D341Med (cell line): Measurements from ENCODE around the gene AVEN.

ENCODE experiments used
- DNase-seq: peaks from one replicate; pipeline ENCODE4 v3.0.0; 2012; ENCODE audit warnings: low spot score

AVEN gene

DNA sequence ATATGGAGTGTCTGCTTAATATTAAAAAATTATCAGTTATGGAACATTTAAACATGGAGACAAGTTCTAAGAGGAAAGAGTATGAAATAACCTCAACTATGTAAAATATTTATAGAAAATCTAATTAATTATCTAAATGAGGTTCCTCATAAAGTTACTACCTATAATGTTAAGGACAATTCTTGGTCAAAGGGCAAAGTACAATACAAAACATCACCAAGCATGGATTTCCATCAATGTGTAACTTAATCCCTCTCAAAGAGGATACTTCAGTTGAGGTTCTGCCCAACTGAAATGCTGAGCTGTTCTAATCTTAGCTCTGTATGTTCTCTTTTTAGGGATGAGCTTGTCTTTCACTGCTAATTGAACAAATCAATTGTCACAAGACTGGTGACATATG lies 126.7 kb downstream of the AVEN start:
- no peak for DNase-seq

DNA sequence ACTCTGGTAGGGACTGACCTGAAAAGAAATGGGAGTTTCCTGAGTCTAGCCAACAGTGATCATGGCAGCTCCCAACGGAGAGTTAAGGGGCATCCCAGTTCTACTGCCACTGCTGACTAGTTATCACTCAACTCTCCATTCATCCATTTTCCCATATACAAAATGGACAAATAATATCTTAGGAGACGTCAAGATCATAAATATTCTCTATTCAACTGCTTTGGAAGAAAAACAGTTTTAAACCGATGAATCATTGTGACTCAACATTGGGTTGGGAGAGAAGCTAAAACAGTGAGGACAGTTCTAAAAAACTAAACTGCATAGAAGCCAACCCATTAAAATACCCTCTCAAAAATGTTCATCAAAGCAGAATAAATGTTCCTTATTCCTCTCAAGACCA lies 128.3 kb downstream of the AVEN start:
- no peak for DNase-seq

DNA sequence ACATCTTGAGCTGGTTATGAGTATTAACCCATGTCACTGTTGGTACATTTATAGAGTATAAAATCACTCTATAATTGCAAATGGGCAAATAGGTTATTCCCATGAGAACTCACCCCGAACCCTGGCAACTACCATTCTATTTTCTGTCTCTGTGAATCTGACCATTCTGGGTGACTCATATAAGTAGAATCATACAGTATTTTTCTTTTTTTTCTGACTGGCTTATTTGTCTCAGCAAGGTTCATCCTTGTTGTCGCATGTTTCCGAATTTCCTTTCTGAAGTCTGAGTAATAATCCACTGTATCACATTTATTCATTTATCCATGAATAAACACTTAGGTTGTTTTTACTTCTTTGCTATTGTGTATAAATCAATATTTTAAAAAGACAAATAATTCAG lies 130.6 kb downstream of the AVEN start:
- no peak for DNase-seq

- no peak for DNase-seq
Observed at GRCh38 chr15:33907326-33907725, 131.7 kb downstream of the AVEN start.

DNA sequence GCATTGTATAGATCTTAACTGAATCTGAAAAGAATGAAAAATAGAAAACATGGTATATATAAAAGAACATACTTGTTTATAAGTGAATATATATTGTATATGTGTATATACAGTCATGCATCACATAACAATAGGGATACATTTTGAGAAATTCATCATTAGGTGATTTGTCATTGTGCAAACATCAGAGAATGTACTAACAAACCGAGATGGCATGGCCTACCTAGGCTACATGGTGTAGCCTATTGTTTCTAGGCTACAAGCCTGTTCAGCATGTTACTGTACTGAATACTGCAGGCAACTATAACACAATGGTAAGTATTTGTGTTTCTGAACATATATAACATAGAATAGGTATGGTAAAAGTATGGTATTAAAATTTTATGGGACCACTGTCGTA lies 135.3 kb downstream of the AVEN start:
- no peak for DNase-seq

DNA sequence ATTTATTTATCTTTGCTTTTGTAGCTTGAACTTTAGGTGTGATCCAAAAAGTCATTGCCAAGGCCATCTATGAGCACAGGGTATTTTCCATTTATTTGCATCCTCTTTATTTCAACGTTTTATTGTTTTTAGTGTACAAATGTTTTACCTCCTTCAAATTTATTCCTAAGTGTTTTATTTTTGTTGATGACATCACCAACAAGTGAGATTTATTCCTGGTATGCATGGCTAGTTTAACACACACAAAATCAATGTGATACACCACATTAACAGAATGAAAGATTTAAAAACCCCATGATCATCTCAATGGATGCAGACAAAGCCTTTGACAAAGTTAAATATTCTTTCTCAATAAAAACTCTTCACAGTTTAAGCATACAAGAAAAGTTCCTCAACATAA lies 137.0 kb downstream of the AVEN start:
- DNase-seq: no peak

DNA sequence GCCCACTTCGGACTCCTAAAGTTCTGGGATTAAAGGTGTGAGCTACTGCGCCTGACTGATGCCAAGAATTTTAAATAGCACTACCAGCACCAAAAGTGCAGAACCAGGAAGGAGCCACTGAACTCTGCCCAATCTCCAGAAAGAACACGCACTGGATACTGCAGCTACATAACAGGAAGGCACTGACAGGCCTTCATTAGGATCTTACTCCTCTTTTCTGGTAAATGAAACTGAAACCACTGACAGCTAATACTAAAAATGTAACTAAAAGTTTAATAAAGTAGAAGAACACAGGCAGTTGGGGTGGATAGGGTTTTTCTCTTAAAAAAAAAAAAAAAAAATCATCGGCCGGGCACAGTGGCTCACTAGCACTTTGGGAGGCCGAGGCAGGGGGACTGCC lies 144.8 kb downstream of the AVEN start:
- no peak for DNase-seq

DNA sequence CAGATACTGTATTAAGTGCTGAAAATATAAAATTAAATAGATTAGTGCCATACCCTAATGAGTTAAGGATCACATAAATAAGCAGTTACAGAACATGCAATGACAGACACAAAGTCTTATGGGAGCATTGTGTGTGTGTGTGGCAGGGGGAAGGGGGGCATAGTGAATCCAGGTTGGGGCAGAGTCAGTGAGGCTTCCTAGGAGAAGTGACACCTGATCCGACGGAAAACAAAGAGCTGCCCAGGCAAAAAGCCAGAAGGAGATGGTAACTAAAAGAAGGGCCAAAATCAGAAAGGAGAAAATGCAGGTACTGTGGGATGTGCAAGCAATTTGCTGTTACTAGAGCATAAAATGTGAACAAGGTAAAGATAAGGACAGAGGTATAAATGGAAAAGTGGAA lies 150.8 kb downstream of the AVEN start:
- no peak for DNase-seq

GRCh38 chr15:33882921-33883320 lies 156.1 kb downstream of the AVEN start:
- no peak for DNase-seq

GRCh38 chr15:33874156-33874555 lies 164.8 kb downstream of the AVEN start:
- no peak for DNase-seq

DNA sequence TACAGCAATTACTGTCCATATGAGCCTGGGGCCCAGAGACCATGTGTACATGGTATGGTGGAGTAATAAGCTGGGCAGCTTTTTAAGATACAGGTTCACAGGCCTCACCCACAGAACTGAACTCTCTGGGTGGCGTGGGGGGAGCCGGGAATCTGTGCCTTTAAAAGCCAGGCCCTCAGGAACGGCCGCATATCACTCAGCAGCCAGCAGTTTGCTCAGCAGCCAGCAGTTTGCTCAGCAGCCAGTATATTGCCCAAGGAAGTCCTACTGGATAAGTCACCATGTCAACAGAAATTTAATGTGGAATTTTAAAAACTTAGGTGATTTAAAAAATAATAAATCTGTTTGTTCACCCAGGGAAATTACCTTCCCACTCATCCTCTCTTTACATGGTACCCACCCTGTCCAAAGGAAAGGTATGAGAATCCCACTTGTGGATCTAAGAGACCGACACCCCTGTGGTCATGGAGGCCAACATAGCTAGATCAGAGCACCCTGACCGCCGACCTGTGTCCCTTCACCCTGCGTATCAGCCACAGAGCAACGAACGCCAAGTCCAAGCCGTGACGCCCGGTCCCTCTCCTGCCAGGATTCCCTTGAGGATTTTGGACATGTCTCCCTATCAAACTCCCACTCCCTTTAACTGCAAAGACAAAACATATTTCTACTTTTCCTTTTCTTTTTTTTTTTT lies 166.4 kb downstream of the AVEN start:
- no peak for DNase-seq

GRCh38 chr15:33871980-33872379 lies 167.0 kb downstream of the AVEN start:
- no peak for DNase-seq

GRCh38 chr15:33866101-33866737 lies 172.8 kb downstream of the AVEN start:
- DNase-seq: no peak

GRCh38 chr15:33865416-33865815 lies 173.6 kb downstream of the AVEN start:
- no peak for DNase-seq

GRCh38 chr15:33864360-33865075 lies 174.5 kb downstream of the AVEN start:
- no peak for DNase-seq

- no peak for DNase-seq
Observed at GRCh38 chr15:33860754-33861153, 178.2 kb downstream of the AVEN start.

DNA sequence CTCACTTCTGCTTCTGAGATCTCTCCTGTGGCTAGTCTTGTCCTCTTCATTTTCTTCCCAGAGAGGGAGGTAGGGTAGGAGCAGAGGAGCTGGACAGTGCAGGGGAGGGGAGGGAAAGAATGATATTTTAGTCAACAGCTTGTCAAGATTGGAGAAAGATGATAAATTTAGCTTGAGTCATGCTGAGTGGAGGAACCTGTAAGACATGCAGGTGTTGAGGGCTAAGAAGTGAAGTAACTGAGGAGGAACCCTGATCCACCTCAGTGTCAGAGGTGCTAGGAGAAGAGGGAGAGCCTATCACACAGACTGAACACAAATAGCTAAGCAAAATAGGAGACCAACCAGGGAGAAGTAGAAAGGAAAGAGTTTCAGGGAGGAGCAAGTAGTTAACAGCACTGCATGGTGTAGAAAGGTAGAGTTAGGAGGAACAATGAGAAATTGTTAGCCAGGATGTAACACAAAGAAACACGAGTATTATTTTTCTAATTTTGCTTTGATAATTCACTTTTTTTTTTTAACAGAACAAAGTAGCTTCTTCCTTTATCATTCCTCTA lies 178.9 kb downstream of the AVEN start:
- DNase-seq: no peak

DNA sequence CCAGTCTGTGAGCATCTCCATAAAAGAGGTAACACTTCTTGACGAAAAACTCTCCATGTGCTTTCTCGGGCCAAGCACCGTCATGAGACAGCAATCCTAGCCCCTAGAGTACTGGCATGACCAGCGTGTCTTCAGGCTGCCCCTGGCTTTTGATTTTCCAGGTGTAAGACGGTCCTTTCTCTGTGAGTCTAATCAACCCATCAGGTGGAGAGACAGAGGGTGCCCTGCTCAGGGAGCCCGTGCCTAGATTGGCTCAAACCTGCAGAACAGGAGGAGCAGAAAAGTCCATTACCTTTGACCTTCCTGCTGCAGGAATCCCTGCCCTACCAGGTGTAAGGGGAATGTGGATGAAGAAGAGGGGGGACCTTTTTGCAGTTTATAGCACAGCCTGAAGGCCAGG lies 180.2 kb downstream of the AVEN start:
- DNase-seq: no peak

- DNase-seq: no peak
Observed at GRCh38 chr15:33857726-33858125, 181.3 kb downstream of the AVEN start.

DNA sequence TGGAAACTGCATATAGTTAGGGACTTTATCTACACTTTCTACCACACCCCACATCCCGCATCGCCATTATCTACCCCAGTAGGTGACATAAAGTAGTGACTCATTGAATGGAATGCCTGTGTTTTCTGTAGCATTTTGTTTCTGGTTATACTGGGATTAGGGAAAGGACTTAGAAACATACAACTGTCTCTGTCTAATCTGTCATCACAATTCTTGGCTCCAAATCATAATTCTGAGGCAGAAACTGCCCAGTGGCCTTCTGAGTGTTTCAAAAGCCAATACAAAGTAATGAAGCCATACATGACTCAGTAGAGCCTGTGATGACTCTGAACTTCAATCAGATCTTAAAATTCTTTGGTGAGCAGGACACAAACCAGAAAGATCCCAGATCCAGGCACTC lies 186.4 kb downstream of the AVEN start:
- no peak for DNase-seq

DNA sequence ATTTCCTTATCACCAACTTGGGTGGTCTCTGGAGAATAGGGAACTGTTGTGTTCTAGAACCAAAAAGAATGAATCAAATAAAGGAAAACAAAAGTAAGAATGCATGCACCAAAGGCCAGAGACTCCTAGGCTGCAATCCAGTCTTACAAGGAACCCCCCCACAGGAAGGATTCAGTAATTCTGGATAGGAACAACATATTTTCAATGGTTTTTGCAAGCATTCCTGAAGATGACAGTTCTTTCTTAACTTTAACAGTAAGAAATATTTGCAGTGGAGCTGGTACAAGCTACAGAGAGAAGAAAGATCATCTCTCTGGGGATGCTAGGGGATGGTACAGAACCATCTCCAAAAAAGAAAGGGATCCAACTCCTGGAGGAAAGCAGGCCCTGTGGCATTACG lies 186.9 kb downstream of the AVEN start:
- no peak for DNase-seq

DNA sequence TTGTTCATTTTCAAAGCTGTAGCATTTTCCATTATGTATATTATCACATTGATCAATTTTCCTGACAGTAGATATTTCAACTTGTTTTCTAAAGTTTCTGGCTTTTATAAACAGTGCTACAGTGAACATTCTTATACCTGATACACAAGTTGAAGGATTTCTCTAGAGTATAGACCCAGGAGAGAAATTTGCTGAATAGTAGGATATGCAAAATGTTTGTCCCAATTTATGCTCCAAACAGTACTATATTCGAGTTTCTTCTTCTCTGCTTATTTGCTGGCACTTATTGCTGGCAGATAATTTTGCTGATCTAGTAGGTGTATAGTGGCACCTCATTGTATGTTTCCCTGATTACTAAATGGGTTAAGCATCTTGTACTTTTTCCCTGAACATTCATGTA lies 187.9 kb downstream of the AVEN start:
- DNase-seq: no peak

DNA sequence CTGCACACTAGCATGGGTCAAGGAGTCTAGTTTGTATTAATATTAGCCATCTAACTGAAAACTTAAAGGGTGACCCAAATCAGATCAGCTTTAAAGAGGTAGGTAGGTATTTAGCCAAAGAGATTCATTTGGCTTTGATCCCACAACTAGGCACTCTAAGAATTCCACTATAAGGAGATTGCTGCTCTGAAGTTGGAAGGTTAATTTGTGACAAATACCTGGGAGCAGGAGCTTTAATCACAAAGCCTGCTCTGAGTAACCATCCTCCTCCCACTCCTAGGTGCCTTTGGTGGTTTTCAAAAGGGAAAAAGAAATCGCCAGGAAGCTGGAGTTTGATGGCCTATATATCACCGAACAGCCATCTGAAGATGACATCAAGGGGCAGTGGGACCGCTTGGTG lies 191.0 kb downstream of the AVEN start:
- DNase-seq: no peak
